Measurements from ENCODE around the gene KIZ.
"Not testable (repeated sequence)": the region's sequence is repeated elsewhere in the genome, so short reads cannot be mapped to it uniquely, and the experiment has no call there.

Gene KIZ

DNA sequence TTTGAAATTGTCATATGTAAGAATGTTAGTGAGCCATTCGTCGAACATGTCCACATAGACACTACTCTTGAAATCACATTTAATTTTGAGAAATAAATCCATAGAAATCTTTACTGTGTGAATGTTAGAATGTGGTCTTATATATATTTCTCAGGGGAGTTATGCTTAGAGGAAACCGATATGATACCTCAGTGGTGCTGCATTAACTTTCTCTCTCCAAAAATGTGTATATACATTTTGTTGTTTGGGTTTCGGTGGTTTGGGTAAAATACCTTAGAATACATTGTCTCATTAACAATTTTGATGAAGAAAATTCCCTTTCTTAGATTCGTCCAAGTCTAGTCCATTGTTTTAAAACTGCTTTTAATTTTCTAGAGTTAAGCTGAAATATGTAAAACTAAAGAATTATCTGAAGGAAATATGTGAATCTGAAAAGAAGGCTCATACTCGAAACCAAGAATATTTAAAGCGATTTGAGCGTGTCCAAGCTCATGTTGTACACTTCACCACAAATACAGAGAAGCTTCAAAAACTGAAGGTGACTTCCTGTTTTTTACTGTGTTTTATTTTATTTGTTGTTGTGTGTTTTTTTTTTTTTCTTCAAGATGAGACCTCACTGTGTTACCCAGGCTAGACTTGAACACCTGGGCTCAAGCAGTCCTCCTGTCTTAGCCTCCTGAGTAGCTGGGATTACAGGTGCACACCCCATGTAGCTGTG is 10.3 kb downstream of the KIZ start:
- no peak for DNase-seq (ENCODE audit: extremely low read depth in 1 of 2, low read depth in 1 of 2)

DNA sequence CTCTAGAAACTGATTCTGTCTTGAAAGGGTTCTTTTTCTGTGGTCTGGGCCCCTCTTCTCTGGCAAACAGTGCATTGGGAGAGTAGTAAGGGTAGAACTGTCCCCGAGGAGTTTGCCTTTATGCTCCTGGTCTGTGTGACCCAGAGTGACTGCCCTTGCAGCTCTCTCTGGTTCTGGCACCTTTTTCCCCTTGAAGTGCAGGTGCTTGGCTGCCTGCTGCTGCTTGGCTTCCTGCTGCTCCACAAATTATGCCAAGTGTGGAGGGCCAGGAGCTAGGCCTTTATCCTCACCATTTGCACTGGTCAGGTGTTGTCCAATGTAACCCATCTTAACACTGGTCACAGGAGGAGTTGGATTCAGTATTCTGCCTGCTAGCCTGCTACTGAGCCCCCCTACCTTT is 11.2 kb downstream of the KIZ start:
- DNase-seq (ENCODE audit: extremely low read depth in 1 of 2, low read depth in 1 of 2) = no peak

DNA sequence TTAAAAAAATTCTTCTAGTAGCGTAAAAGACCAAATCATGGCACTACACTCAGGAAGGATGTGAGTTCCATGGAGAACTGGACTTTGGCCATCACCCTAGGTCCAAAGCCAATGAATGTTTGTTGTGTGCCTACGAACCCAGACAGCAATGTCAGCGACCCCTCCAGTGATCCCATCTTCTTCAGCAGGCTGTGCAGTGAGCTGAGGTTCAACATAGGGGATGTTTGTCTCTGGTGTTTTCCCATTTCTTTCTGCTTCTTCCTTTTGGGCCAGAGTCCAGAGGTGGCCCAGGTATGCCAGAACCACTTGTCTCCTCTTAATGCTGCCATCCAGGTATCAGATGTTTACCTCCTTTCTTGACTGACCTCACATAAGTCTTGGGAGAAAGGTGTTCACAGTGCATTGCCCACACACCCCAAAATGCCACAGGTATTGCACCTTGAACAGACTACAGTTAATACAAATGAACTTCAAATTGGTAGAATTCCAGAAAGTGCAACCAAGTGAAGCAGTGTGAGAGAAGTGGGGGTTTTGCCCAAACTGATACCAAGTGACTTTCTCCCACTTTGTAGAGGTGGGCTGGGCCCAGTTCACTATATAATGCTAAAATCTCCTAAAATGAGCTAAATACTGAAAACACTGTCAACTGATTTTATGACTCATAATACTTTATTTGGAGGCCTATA is 14.1 kb downstream of the KIZ start:
- no peak for DNase-seq (ENCODE audit: extremely low read depth in 1 of 2, low read depth in 1 of 2)

DNA sequence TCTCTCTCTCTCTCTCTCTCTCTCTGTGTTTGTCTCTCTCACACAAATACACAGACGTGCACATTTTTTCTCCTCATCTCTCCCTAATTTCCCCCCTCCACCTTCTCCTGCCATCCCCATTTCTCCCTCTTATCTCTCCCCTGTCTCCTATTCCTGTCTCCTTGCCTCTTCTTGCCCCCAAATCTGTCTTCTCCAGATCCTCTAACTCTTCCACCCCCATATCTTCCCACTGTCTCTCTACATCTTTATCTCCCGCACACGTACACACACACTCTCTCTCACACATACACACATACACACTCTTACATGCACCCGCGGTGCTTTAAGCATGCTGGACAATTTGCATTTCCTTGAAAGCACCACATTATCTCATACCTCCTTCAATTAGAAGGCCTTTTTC is 15.9 kb downstream of the KIZ start:
- DNase-seq (ENCODE audit: extremely low read depth in 1 of 2, low read depth in 1 of 2) = no peak

DNA sequence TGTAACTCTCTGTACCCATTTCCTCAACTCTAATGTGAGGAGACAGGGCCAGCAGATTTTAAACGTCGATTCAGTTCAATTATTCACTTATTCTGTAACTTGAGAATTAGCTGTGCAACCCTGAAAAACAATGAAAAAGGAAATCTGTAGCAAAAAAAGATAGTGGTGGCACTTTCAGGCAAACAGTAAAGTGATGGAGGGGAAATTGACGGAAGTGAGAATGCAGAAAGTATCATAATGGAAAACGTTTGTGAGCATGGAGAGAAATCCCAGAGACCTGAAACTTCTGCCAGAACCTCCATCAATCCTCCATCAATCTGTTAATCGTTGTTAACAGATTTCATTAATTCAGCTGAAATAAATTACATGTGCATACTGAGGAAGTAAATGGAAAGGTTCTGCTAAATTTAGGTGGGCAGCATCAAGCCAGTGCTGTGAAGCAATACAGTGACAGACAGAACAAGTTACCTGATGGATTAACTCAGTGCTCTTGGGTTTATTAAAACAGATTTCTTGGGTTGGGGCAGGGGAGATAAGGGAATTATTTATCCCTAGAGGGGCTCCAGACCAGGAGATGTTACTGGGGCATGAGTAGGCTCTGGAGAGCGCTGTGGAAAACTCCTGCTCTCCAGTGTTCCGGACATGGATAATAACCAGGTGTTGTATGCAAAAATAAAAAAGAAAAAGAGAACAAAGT is 17.5 kb downstream of the KIZ start:
- DNase-seq (ENCODE audit: extremely low read depth in 1 of 2, low read depth in 1 of 2) = no peak

DNA sequence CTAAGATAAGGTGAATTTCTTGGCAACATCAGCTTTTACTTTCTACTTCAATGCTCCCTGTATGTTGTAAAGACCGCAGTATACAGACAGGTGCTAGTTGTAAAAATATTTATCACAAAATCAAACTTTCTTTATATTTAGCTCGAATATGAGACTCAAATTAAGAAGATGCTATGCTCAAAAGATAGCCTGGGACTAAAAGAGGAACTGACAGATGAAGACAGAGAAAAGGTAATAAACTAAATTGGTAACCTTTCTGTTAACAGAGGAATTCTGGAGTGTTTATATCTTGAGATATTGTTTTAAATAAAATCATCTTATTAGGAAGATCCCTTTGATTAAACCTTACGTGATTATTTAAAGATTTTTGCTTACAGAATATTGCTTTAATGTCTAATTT is 19.5 kb downstream of the KIZ start:
- DNase-seq (ENCODE audit: extremely low read depth in 1 of 2, low read depth in 1 of 2) = no peak

DNA sequence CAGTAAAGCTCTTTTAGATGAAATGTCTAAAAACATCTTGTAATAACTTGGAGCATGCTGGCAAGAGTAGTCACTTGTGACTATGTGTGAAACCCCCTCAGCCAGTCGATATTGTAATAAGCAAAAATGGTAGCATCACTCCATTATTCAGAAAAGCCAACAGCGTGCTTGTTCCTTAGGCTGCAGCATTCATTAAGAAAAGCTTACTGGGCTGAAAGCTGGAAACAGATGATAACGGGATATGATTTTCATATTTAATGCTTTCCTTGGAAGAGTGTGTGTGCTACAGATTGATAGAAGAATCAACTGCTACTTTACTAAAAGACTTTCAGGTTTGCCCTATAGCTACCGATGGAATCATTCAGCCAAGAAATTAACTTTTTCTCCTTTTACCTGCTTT is 20.3 kb downstream of the KIZ start:
- DNase-seq (ENCODE audit: extremely low read depth in 1 of 2, low read depth in 1 of 2) = no peak

DNA sequence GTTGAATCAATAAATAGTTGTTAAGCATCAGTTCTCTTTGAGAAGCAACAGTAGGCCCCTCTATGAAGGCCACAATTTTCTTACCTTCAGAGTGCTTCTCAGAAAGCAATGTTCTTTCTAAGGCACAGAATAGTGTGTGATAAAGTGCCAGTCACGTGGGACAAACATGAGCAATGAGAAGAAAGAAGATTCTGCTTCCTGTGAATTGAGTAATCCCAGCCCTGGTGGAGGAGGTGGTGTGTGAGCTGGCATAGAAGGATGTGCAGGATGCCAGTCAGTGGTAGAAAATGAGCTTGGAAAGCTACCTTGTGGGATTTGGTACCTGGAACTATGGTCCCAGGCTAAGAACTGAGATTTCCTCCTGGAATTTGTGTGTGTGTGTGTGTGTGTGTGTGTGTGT is 21.7 kb downstream of the KIZ start:
- no peak for DNase-seq (ENCODE audit: extremely low read depth in 1 of 2, low read depth in 1 of 2)

DNA sequence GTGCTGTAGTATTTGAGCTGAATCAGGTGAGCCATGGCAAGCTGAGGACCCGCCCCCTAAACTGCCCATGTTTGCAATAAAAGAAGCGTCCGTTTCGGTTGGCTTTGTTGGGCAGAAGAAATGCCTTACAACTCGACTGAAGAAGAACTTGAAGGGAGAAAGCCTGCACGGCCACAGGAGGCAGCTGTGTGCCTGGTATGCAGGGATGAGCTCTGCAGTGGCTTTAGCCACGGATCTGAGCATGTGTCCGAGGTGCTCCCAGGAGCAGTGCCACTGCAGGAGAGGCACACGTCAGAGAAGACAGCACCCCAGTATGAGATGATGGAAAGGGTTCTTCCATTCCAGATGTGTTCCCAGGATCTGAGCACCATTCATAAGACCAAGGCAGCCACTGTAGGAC is 23.5 kb downstream of the KIZ start:
- no peak for DNase-seq (ENCODE audit: extremely low read depth in 1 of 2, low read depth in 1 of 2)

DNA sequence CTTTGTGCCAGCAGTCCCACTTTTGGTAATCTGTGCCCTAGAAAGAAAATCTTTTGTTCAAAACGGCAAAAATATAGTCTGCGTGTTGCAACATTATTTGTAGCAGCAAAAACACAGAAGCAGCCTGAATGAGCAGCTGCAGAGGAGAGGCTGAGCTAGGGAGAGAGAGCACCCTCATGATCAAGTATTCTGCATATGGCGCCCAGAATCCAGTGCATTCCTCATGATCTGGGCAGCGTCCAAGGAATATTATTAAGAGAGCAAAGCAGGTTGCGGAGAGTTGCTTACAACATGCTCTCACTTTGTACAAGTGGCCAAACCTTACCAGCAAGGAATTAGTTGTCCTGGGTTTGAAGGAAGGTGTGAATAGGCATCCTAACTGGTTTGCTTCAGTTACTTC is 25.9 kb downstream of the KIZ start:
- no peak for DNase-seq (ENCODE audit: extremely low read depth in 1 of 2, low read depth in 1 of 2)

DNA sequence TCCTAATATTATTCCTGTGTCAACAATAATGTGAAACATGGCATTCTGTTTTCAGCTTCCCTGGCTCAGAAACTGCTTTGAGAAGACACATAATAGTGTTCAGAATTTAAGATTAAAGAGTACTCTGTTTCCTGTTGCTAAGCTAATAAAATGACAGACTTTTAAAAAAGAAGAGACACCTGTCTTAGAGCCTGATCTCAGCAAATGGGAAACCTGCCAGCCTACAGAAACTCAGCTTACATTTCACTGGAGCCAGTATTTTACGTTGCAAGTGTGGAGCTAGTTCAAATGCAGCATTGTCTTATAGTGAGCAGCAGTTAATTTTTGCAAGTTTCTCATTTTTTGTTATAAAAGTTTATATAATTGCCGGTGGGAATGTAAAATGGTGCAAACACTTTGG is 28.8 kb downstream of the KIZ start:
- DNase-seq (ENCODE audit: extremely low read depth in 1 of 2, low read depth in 1 of 2) = no peak

DNA sequence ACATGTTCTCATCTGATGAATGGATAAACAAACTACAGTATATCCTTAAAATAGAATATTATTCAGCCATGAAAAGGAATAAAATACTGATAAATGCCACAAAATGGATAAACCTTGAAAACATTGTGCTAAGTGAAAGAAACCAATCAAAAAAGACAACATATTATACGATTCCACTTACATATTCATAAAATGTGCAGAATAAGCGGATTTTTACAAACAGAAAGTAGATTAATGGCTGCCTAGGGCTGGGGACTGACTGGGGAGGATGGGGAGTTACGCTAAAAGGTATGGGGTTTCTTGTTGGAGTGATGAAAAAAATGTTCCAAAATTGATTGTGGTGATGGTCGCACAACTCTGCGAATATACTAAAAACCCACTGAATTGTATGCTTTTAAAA is 29.4 kb downstream of the KIZ start:
- no peak for DNase-seq (ENCODE audit: extremely low read depth in 1 of 2, low read depth in 1 of 2)

DNA sequence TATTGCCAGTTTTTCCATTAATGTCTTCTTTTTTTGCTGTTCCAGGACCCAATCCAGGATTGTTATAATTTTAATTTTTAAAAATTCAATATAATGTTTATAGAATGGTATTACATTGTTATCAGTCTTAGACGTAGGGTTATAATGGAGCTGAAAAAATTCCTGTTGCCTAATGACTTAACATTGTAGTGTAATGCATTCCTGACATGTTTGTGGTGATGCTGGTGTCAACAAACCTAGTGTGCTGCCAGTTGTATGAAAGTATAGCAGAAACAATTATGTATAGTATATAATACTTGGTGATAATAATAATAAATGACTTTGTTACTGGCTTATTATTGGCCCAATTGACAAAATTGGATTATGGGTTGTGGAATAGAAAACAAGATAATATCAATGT is 30.4 kb downstream of the KIZ start:
- DNase-seq (ENCODE audit: extremely low read depth in 1 of 2, low read depth in 1 of 2) = no peak

DNA sequence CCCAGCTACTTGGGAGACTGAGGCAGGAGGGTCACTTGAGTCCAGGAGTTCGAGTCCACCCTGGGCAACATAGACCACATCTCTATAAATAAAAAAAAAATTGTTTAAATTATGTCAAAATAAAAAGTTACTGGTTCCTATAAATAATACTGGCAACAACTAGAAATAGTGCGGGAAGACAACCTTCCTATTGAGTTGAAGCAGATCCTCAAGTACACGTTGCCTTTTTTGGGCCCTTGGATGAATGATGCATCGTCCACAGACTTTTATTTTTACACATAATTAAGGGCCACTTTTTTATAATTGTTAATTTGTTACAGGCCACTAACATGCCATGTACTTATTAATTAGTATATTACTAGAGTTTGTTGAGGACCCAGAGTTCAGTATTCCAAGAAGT is 31.1 kb downstream of the KIZ start:
- no peak for DNase-seq (ENCODE audit: extremely low read depth in 1 of 2, low read depth in 1 of 2)

DNA sequence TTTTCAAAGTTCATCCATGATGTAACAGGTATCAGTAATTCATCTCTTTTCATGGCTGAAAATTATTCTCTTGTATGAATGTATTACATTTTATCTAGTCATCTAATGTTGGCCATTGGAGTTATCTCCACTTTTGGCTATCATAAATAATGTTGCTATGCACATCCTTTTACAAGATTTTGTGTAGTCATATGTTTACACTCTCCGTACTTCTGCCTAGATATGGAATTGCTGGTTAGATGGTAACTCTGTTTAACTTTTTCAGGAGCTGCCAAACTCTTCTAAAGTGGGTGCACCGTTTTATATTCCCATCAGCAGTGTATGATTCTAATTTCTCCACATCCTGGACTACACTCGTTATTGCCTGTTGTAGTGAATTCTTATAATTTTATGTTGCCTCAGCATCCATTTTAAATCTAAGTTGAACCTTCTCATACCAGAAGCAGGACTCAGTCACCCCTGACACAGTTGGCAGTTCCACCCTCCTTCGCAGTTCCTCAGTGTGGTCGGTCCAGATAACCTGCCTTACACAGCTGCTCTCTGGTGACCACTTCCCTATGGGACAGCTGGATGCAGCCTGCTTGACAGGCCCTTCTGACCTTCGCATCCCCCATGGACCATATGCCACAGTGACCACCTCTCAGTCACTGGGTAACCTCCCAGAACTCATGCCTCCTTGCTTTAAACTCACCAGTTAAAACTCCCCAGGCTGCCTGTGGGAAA is 33.9 kb downstream of the KIZ start:
- no peak for DNase-seq (ENCODE audit: extremely low read depth in 1 of 2, low read depth in 1 of 2)

DNA sequence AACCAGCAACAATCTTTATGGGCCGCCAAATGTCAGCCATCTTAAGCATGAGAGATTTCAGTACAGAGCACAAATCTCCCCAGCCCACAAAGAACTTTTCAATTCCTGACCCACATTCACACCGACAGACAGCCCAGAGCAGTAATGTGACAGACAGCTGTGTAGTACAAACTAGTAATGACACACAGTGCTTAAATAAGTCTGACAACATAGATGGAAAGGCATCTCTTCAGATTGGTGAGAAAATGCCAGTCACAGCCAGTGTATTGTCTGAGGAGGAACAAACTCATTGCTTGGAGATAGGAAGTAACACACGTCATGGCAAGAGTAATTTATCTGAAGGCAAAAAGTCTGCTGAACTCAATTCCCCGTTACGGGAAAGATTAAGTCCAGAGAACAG is 36.0 kb downstream of the KIZ start:
- DNase-seq (ENCODE audit: extremely low read depth in 1 of 2, low read depth in 1 of 2) = no peak

DNA sequence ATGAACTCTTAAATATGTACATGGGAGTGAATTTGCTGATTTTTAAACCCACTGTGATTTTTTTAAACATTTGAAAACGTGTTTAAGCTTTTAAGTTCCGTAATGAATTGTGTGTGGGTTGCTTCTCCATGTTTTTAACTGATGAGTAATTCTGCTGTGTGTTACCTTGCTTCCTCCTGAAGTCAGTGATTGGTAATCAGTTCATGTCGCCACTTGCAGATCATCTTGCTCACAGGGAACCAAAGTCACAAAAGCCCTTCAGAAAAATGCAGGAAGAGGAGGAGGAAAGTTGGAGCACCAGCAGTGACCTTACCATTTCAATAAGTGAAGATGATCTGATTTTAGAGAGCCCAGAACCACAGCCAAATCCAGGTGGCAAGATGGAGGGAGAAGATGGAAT is 36.7 kb downstream of the KIZ start:
- no peak for DNase-seq (ENCODE audit: extremely low read depth in 1 of 2, low read depth in 1 of 2)

DNA sequence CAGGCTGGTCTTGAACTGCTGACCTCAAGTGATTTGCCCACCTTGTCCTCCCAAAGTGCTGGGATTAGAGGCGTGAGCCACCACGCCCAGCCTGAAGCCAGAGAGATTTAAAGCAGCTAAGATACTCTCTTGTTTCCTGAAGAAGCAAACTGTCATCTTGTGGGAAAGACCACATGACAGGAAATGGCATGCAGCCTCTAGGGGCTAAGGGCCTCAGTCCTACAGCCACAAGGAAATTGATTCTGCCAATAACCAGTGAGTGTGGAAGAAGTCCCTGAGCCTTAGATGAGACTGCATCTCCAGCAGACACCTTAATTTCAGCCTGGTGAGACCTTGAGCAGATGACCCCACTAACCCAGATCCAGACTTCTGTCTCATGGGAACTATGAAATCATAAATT is 40.9 kb downstream of the KIZ start:
- DNase-seq (ENCODE audit: extremely low read depth in 1 of 2, low read depth in 1 of 2) = no peak

DNA sequence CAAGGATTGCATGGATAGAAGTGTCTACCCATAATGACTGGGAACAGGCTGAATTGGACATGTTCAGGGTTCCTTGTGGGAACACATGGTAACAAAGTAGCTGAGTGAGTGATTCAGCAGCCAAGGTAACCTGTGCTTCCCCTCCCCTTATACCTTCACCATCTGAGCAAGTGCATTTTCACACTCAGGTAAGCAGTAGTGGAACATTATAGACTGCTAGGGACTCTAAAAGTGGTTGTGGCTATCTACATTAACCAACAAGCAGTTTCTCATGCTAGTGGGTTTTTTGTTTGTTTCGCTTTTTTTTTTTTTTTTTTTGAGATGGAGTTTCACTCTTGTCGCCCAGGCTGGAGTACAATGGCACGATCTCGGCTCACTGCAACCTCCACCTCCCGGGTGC is 41.4 kb downstream of the KIZ start:
- DNase-seq (ENCODE audit: extremely low read depth in 1 of 2, low read depth in 1 of 2) = no peak

DNA sequence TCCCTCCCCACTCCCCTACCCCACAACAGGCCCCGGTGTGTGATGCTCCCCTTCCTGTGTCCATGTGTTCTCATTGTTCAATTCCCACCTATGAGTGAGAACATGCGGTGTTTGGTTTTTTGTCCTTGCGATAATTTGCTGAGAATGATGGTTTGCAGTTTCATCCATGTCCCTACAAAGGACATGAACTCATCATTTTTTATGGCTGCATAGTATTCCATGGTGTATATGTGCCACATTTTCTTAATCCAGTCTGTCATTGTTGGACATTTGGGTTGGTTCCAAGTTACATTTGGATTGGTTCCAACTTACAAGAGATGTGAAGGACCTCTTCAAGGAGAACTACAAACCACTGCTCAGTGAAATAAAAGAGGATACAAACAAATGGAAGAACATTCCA is 42.2 kb downstream of the KIZ start:
- not testable (repeated sequence) for DNase-seq (ENCODE audit: extremely low read depth in 1 of 2, low read depth in 1 of 2)

DNA sequence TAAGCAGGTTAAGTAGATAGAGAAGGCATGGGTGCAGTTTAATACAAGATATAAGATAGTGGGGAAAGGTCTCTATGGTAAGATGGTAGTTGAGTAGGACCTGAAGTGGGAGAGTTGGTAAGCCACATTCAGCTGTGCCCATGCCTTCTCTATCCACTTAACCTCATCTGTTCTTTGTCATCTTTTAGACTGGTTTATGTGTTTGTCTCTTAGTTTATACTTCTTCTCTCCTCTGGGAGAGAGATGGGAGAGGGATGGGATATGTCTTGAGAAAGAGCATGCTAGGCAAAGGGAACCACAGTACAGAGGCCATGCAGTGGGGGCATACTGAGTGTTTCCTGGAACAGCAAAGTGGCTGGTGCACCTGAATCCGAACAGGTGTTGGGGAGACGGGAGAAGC is 46.7 kb downstream of the KIZ start:
- DNase-seq (ENCODE audit: extremely low read depth in 1 of 2, low read depth in 1 of 2) = no peak

DNA sequence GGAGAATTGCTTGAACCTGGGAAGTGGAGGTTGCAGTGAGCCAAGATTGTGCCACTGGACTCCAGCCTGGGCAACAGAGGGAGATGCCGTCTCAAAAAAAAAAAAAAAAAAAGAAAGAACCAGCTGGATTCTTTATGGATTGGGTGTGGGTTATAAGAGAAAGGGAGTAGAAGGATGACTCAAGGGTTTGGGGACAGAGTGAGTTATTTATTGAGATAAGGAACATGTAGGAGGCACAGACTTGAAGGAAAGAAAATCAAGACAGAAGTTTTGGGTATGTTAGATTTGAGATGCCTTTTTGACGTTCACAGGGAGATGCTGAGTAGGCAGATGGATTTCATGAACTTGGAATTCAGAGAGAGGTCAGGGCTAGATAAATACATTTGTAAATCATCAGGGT is 47.6 kb downstream of the KIZ start:
- DNase-seq (ENCODE audit: extremely low read depth in 1 of 2, low read depth in 1 of 2) = no peak
